ENCODE results near the gene CHTOP. TPM values are rescaled to one million over a fixed set of nuclear protein-coding genes. Genes with fewer than 3 reads are reported as not detected.

Gene CHTOP
- total and polyA plus RNA-seq, 2 of the 8 experiments (the other 6 are each of a cell fraction or from before 2014, with no cell fraction given), result 84.6 to 104 TPM

DNA sequence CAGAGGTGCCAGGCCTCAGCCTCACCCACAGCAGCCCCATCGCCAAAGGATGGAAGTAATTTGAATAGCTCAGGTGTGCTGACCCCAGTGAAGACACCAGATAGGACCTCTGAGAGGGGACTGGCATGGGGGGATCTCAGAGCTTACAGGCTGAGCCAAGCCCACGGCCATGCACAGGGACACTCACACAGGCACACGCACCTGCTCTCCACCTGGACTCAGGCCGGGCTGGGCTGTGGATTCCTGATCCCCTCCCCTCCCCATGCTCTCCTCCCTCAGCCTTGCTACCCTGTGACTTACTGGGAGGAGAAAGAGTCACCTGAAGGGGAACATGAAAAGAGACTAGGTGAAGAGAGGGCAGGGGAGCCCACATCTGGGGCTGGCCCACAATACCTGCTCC lies 59.6 kb downstream of the CHTOP start:
- Histone ChIP-seq H4K91ac (replicated peaks; ENCODE audit: insufficient read length, low read length) (no peak overlapping the region), H3K4ac (replicated peaks; ENCODE audit: insufficient read length, low read depth, low read length) (no peak overlapping the region), H3K14ac (ENCODE audit: insufficient read length) (no peak overlapping the region), H4K5ac (ENCODE audit: insufficient read length, low read depth, low read length) (no peak overlapping the region), H2BK15ac (ENCODE audit: low read length) (no peak overlapping the region), H3K79me1 (ENCODE audit: low read depth, low read length) (no peaks in the 10 kb centered on the region), H3K4me2 (ENCODE audit: insufficient read depth in 1 of 2, low read depth in 2 of 2, low read length in 2 of 2) (no peak overlapping the region), H3K4me3 (ENCODE audit: extremely low read depth in 1 of 4, insufficient read depth in 2 of 4, low read depth in 3 of 4, low read length in 4 of 4) (no peak overlapping the region), H3K23me2 (ENCODE audit: low read depth, low read length) (no peaks in the 10 kb centered on the region), H3K36me3 (ENCODE audit: control insufficient read depth in 2 of 4, insufficient read depth in 4 of 4, low read length in 3 of 4) (0 out of 8 replicates have a peak, but pooled peaks cover 0 to 4% (median 0%) of the 10 kb centered on the region in 4 experiments), H3K9me3 (ENCODE audit: insufficient read depth in 2 of 2, low read depth in 1 of 2, low read length in 1 of 2) (no peaks in the 10 kb centered on the region), H2BK5ac (ENCODE audit: low read depth, low read length) (no peak overlapping the region), H2BK20ac (ENCODE audit: low read length) (no peak overlapping the region), H4K20me1 (replicated peaks in 1 of 2; ENCODE audit: control insufficient read depth in 1 of 2, insufficient read depth in 2 of 2, low read length in 2 of 2) (no peaks in the 10 kb centered on the region), H2AK5ac (ENCODE audit: low read depth, low read length) (no peak overlapping the region), H3K27ac (ENCODE audit: low read depth, low read length) (no peak overlapping the region), H3K79me2 (ENCODE audit: control insufficient read depth in 1 of 2, insufficient read depth in 2 of 2, low read length in 2 of 2) (no peaks in the 10 kb centered on the region), H4K8ac (ENCODE audit: extremely low read depth, insufficient read depth, low read length) (no peak overlapping the region), H3K27me3 (replicated peaks in 1 of 4; ENCODE audit: control insufficient read depth in 3 of 4, extremely low read depth in 1 of 4, insufficient read depth in 3 of 4, low read length in 3 of 4) (no peaks in the 10 kb centered on the region), H3K56ac (replicated peaks; ENCODE audit: insufficient read length, low read depth, low read length) (no peak overlapping the region), H3K23ac (ENCODE audit: insufficient read length) (no peak overlapping the region), H2AFZ (ENCODE audit: low read length) (no peak overlapping the region), H3K9ac (replicated peaks in 1 of 4; ENCODE audit: extremely low read depth in 1 of 4, low read depth in 3 of 4, low read length in 3 of 4) (no peak overlapping the region), H2BK120ac (replicated peaks; ENCODE audit: low read depth, low read length) (no peak overlapping the region), H2BK12ac (ENCODE audit: low read depth, low read length) (no peak overlapping the region), H3K4me1 (replicated peaks in 1 of 4; ENCODE audit: control insufficient read depth in 3 of 4, insufficient read depth in 4 of 4, low read length in 3 of 4) (peaks cover 0 to 18% (median 12%) of the 10 kb centered on the region in 4 experiments; a peak in 6 of 7 replicates), H3K18ac (ENCODE audit: extremely low read depth, low read length) (no peak overlapping the region)
- CTCF ChIA-PET (ENCODE audit: partially characterized antibody), result interaction anchor here (0.7 to 1.9 kb wide), 5 partner anchors 16 to 104 kb away, joined by 3 to 5 read pairs (median 3); no protein-coding TSS in a partner anchor
- TF ChIP-seq, protein P1, sequence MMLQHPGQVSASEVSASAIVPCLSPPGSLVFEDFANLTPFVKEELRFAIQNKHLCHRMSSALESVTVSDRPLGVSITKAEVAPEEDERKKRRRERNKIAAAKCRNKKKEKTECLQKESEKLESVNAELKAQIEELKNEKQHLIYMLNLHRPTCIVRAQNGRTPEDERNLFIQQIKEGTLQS (IDR thresholded peaks at IDR 0.05; ENCODE audit: insufficient read depth, low read depth, low read length), result no peak
- TF ChIP-seq, protein P2, sequence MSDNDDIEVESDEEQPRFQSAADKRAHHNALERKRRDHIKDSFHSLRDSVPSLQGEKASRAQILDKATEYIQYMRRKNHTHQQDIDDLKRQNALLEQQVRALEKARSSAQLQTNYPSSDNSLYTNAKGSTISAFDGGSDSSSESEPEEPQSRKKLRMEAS (IDR thresholded peaks at IDR 0.05), result no peak
- no peak for TF ChIP-seq PHF8 (conservative IDR thresholded peaks at IDR 0.05; ENCODE audit: low read depth, low read length)
- no peak for TF ChIP-seq JUND (IDR thresholded peaks at IDR 0.05; ENCODE audit: low read length)
- TF ChIP-seq GTF2F1 (IDR thresholded peaks at IDR 0.05; ENCODE audit: borderline replicate concordance, low read depth, low read length), result no peak
- no peak for TF ChIP-seq HDAC6 (IDR thresholded peaks at IDR 0.05; ENCODE audit: low read depth, low read length)
- TF ChIP-seq SIRT6 (IDR thresholded peaks at IDR 0.05; ENCODE audit: low read length), result no peak
- TF ChIP-seq RXRA (IDR thresholded peaks at IDR 0.05; ENCODE audit: insufficient read depth, low read depth, low read length), result no peak
- TF ChIP-seq NANOG (IDR thresholded peaks at IDR 0.05; ENCODE audit: insufficient read depth, low read depth, low read length, poor library complexity, severe bottlenecking), result no peak
- no peak for TF ChIP-seq CTBP2 (IDR thresholded peaks at IDR 0.05; ENCODE audit: borderline replicate concordance, insufficient read depth, insufficient read length, low read length)
- no peak for TF ChIP-seq EGR1 (IDR thresholded peaks at IDR 0.05; ENCODE audit: borderline replicate concordance, low read depth, low read length)
- no peak for TF ChIP-seq SP1 (IDR thresholded peaks at IDR 0.05; ENCODE audit: low read depth, low read length)
- no peak for TF ChIP-seq CEBPB (IDR thresholded peaks at IDR 0.05; ENCODE audit: low read depth, low read length)
- DNase-seq (ENCODE audit: low read depth in 1 of 2, low spot score in 2 of 2), result no peak
- POLR2A ChIA-PET (ENCODE audit: partially characterized antibody), result interaction anchor here (1.1 to 2.2 kb wide), 3 partner anchors 10 to 297 kb away, joined by 3 to 6 read pairs (median 5); partner anchors contain the start of gene SLC27A3
- 87% methylated on average over 4 of the region's 4 CpGs; no CpG with 5 or more reads in 1 of the 2 experiments for WGBS, 2 experiments (ENCODE audit: extremely low coverage in 1 of 2, insufficient coverage in 1 of 2, insufficient read length in 1 of 2, insufficient replicate concordance in 2 of 2, low coverage in 1 of 2, low lambda C conversion rate in 2 of 2, missing lambda C conversion rate in 1 of 2)
- FAIRE-seq, result no peak
